ENCODE data around the gene RCOR2. TPM values are rescaled to one million over a fixed set of nuclear protein-coding genes. Genes with fewer than 3 reads are reported as not detected.

The RCOR2 gene
- total RNA-seq (2021) (77.4 to 98.3 TPM (median 92.0 TPM) in 3 replicates), Bru-seq, nascent RNA (percentile 63 among the genes with signal in this experiment)
- long read RNA-seq, experiment 1, transcript RCOR2-201 (12 exons, 2,604 nt), result major isoform, 168 of 210 reads
- long read RNA-seq, experiment 1, partial matches to known transcripts, result 17 of 210 reads
- long read RNA-seq, experiment 1, other reads (novel, unspliced or antisense), result 25 of 210 reads
- long read RNA-seq, experiment 2, transcript RCOR2-201 (12 exons, 2,604 nt), result major isoform, 35 of 112 reads
- long read RNA-seq, experiment 2, partial matches to known transcripts, result 35 of 112 reads
- long read RNA-seq, experiment 2, other reads (novel, unspliced or antisense), result 42 of 112 reads
- long read RNA-seq, experiment 3, result 0 reads

- Mint-ChIP-seq H3K27me3 (ENCODE audit: low read depth) (no peaks in the 10 kb centered on the region; the same call in 1 of the 2 replicates), H3K36me3 (peaks cover 18% of the 10 kb centered on the region), H3K4me1 (peaks cover 31% of the 10 kb centered on the region), H3K4me3 (peak within 1 kb of the TSS; percentile 90), H3K9me3 (no peaks in the 10 kb centered on the region; the same call in 1 of the 2 replicates), H3K27ac (peak within 1 kb of the TSS; percentile 92)
- ChIA-PET POLR2A (interaction anchor here (0.7 to 4.2 kb wide), 18 partner anchors 14 to 309 kb away, joined by 3 to 24 read pairs (median 4); partner anchors contain the start of genes MARK2, NAA40, NUDT22 and RTN3), CTCF (interaction anchor here (0.6 to 6.6 kb wide), 24 partner anchors 8 to 268 kb away, joined by 3 to 103 read pairs (median 4); partner anchors contain the start of genes COX8A, MARK2, NAA40 and ZFTA)
- ATAC-seq (no peak), DNase-seq (ENCODE audit: low spot score) (peak; percentile 81)
- TF ChIP-seq ZNF423 (CRISPR knock-in tag; IDR thresholded peaks at IDR 0.05), result peak; percentile 51; the same call in 1 of the 2 replicates
- no peak for TF ChIP-seq ARID4B (CRISPR knock-in tag; IDR thresholded peaks at IDR 0.05; ENCODE audit: borderline replicate concordance)
- peak; percentile 54; the same call in 1 of the 2 replicates for TF ChIP-seq FOXK1 (CRISPR knock-in tag; IDR thresholded peaks at IDR 0.05)
- no peak for TF ChIP-seq ZBTB21 (CRISPR knock-in tag; IDR thresholded peaks at IDR 0.05; ENCODE audit: borderline replicate concordance)
- TF ChIP-seq CBFB (CRISPR knock-in tag; IDR thresholded peaks at IDR 0.05; ENCODE audit: low read depth), result peak; percentile 31; the same call in 1 of the 2 replicates
- 0 out of 2 replicates have a peak, but pooled peaks have one; percentile 10 for TF ChIP-seq USF2 (CRISPR knock-in tag; IDR thresholded peaks at IDR 0.05)
- TF ChIP-seq ETV6 (CRISPR knock-in tag; IDR thresholded peaks at IDR 0.05), result no peak
- TF ChIP-seq SMAD4 (CRISPR knock-in tag; IDR thresholded peaks at IDR 0.05), result no peak
- TF ChIP-seq OVOL2 (CRISPR knock-in tag; IDR thresholded peaks at IDR 0.05; ENCODE audit: borderline replicate concordance), result no peak
- TF ChIP-seq ZNF396 (CRISPR knock-in tag; IDR thresholded peaks at IDR 0.05; ENCODE audit: borderline replicate concordance), result no peak
- no peak for TF ChIP-seq CTCF (IDR thresholded peaks at IDR 0.05)
- no peak for TF ChIP-seq JAZF1 (CRISPR knock-in tag; IDR thresholded peaks at IDR 0.05)
- peak; percentile 77 for TF ChIP-seq SP1 (CRISPR knock-in tag; conservative IDR thresholded peaks at IDR 0.05)
- no peak for TF ChIP-seq GRHL2 (CRISPR knock-in tag; IDR thresholded peaks at IDR 0.05; ENCODE audit: insufficient replicate concordance, severe bottlenecking)
These were observed at the start of gene RCOR2 for GRCh38 chr11:63916837-63917691. TSS of gene RCOR2 (minus strand) at chr11:63917164. CDS start at chr11:63916456, 708 bp downstream.

- POLR2A ChIA-PET, result no interaction called here
- no peaks in the 10 kb centered on the region for H3K36me3 Mint-ChIP-seq
- peaks cover 62% of the 10 kb centered on the region for H3K27me3 Mint-ChIP-seq (ENCODE audit: low read depth)
- H3K4me3 Mint-ChIP-seq, result no peak overlapping the region
- H3K4me1 Mint-ChIP-seq, result peaks cover 4% of the 10 kb centered on the region; the same call in 1 of the 2 replicates
- DNase-seq (ENCODE audit: low spot score) (no peak), ATAC-seq (no peak)
- H3K9me3 Mint-ChIP-seq, result no peaks in the 10 kb centered on the region
- H3K27ac Mint-ChIP-seq, result no peak overlapping the region
- TF ChIP-seq HMGXB4 (CRISPR knock-in tag; IDR thresholded peaks at IDR 0.05) (no peak), ATF2 (CRISPR knock-in tag; IDR thresholded peaks at IDR 0.05; ENCODE audit: borderline replicate concordance, low read depth) (no peak), AFF4 (CRISPR knock-in tag; IDR thresholded peaks at IDR 0.05; ENCODE audit: borderline replicate concordance) (no peak)
- CTCF ChIA-PET, result interaction anchor here (1.3 kb wide), 1 partner anchor 33 kb away, joined by 6 read pairs; no protein-coding TSS in a partner anchor
These were observed 49.5 kb upstream of the RCOR2 start for GRCh38 chr11:63966444-63966843.
